ENCODE results near the gene PRSS35. TPM values are rescaled to one million over a fixed set of nuclear protein-coding genes. Genes with fewer than 3 reads are reported as not detected.

The PRSS35 gene
- total RNA-seq, 2 experiments from 2014 or later = not detected

DNA sequence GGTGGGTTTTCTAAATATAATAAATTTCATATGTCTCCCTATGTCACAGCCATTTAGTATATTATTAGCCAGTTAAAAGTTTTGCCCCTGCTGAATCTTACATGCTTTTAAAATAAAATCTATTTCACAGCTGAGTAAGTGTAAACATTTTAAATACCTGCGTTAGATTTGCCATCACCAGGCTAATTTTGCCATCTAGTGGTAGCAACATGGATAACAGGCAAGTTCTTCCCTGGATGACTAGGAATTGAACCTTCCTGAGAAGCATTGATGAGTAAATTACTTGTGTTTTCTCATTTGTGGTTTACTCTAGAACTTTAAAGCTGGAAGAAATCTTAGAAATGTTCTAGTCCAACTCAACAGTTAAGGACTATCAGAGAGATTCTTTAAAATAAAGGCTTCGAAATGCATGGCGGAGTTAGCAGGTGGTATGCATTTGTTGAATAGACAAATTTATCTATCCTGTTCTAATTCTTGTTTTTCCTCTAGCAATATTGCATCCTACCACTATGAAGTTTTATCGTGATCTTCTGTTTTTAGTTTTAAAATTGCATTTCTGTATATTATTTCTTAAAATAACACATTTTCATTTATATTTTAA, 2.6 kb downstream of the PRSS35 start:
- Histone ChIP-seq H3K79me2 (ENCODE audit: insufficient read depth, low read depth, low read length) (no peaks in the 10 kb centered on the region), H3K9me3 (ENCODE audit: low read length) (no peaks in the 10 kb centered on the region), H3K27ac (ENCODE audit: low read depth, low read length, poor library complexity, severe bottlenecking) (no peak overlapping the region), H3K9me2 (ENCODE audit: insufficient read depth, low read length) (no peaks in the 10 kb centered on the region), H2AFZ (ENCODE audit: low read length) (no peak overlapping the region), H4K20me1 (ENCODE audit: insufficient read depth, low read length) (no peaks in the 10 kb centered on the region), H3K4me1 (ENCODE audit: insufficient read depth, low read length, poor library complexity, severe bottlenecking) (no peaks in the 10 kb centered on the region), H3K4me2 (ENCODE audit: low read length) (no peak overlapping the region), H3K4me3 (ENCODE audit: low read depth, low read length, poor library complexity, severe bottlenecking) (no peak overlapping the region), H3K36me3 (ENCODE audit: insufficient read depth, low read length) (no peaks in the 10 kb centered on the region)
- intact Hi-C loops (cut with micrococcal nuclease; ENCODE audit: unreplicated experiment) = loop anchor here (1.0 to 10.0 kb wide), 3 partner anchors 293 to 1240 kb away; partner anchors contain the start of gene DOP1A
- peak; percentile 50 for DNase-seq (ENCODE audit: low spot score)
- TF ChIP-seq, protein P1, sequence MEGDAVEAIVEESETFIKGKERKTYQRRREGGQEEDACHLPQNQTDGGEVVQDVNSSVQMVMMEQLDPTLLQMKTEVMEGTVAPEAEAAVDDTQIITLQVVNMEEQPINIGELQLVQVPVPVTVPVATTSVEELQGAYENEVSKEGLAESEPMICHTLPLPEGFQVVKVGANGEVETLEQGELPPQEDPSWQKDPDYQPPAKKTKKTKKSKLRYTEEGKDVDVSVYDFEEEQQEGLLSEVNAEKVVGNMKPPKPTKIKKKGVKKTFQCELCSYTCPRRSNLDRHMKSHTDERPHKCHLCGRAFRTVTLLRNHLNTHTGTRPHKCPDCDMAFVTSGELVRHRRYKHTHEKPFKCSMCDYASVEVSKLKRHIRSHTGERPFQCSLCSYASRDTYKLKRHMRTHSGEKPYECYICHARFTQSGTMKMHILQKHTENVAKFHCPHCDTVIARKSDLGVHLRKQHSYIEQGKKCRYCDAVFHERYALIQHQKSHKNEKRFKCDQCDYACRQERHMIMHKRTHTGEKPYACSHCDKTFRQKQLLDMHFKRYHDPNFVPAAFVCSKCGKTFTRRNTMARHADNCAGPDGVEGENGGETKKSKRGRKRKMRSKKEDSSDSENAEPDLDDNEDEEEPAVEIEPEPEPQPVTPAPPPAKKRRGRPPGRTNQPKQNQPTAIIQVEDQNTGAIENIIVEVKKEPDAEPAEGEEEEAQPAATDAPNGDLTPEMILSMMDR (conservative IDR thresholded peaks at IDR 0.05; ENCODE audit: low read length) = peak; percentile 91
- no peak for TF ChIP-seq EZH2phosphoT487 (IDR thresholded peaks at IDR 0.05; ENCODE audit: borderline replicate concordance, low read depth, low read length)
- ChIA-PET CTCF (ENCODE audit: unreplicated experiment) (no interaction called here), POLR2A (interaction anchor here (0.7 to 1.1 kb wide), 2 partner anchors 9 to 13 kb away, joined by 3 to 4 read pairs; no protein-coding TSS in a partner anchor)
- no TSS peak for BruUV-seq (replicated peaks)

DNA sequence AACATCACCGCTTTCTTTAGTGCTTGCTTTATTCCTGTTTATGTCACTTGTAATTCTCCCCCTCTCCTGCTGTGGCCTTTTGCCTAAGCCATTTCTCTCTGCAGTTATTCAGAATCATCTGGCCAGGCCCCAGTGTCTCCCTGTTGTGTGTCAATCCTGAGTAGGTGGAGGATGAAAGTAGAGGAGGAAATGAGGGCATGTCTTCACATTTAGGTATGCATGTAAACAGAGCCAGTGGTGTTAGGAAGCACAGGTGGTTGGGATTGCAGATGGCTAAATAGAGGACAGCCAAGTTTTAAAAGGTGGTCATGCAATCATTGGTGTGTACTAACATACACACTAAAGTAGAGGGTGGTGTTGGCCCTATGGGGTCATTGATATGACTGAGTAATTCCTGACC, 5.2 kb downstream of the PRSS35 start:
- TF ChIP-seq, protein P1 (conservative IDR thresholded peaks at IDR 0.05; ENCODE audit: low read length) = no peak
- no peak for TF ChIP-seq EZH2phosphoT487 (IDR thresholded peaks at IDR 0.05; ENCODE audit: borderline replicate concordance, low read depth, low read length)
- H3K9me2 ChIP-seq (ENCODE audit: insufficient read depth, low read length) = no peaks in the 10 kb centered on the region
- H3K4me3 ChIP-seq (ENCODE audit: low read depth, low read length, poor library complexity, severe bottlenecking) = no peak overlapping the region
- no peak for DNase-seq (ENCODE audit: low spot score)
- intact Hi-C loops (cut with micrococcal nuclease; ENCODE audit: unreplicated experiment) = loop anchor here (10.0 kb wide), 1 partner anchor 1243 kb away; no protein-coding TSS in a partner anchor
- CTCF ChIA-PET (ENCODE audit: unreplicated experiment) = no interaction called here
- no peak overlapping the region for H3K27ac ChIP-seq (ENCODE audit: low read depth, low read length, poor library complexity, severe bottlenecking)
- H4K20me1 ChIP-seq (ENCODE audit: insufficient read depth, low read length) = no peaks in the 10 kb centered on the region
- no TSS peak for BruUV-seq (replicated peaks)
- no peaks in the 10 kb centered on the region for H3K9me3 ChIP-seq (ENCODE audit: low read length)
- no peak overlapping the region for H3K4me2 ChIP-seq (ENCODE audit: low read length)
- H3K79me2 ChIP-seq (ENCODE audit: insufficient read depth, low read depth, low read length) = no peaks in the 10 kb centered on the region
- H3K36me3 ChIP-seq (ENCODE audit: insufficient read depth, low read length) = no peaks in the 10 kb centered on the region
- H3K4me1 ChIP-seq (ENCODE audit: insufficient read depth, low read length, poor library complexity, severe bottlenecking) = no peaks in the 10 kb centered on the region
- POLR2A ChIA-PET = no interaction called here
- no peak overlapping the region for H2AFZ ChIP-seq (ENCODE audit: low read length)

DNA sequence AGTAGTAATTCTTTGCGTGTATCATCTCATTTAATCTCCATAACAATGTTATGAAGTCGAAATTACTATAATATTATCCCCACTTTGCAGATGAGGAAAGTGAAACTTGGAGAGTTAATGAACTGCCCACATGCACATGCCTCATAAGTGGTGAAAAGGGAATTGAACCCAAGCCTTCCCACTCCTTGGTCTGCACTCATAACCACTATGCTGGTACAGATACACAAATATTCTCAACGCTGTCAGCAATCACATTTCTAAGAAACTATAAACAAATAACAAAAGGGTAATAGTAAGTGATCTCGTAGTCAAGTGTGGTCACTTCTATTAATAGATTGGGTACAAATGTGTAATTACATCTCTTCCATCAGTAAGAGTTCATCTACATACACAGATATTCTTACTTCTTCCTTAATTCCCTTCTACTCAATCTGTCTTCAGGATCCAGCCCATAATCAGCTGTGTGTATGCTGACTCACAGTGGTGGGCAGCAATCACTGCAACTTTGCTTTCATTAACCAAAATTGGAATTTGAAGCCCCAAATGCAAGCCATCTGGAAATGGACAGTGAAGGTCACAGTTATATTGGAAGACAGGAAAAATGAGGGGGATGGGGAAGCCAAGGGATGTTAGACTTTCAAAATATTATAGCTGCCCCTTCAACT, 6.6 kb downstream of the PRSS35 start:
- ChIA-PET POLR2A (interaction anchor here (0.5 to 1.1 kb wide), 2 partner anchors 143 to 454 kb away, joined by 3 to 4 read pairs; no protein-coding TSS in a partner anchor), CTCF (ENCODE audit: unreplicated experiment) (no interaction called here)
- Histone ChIP-seq H3K9me2 (ENCODE audit: insufficient read depth, low read length) (no peaks in the 10 kb centered on the region), H3K79me2 (ENCODE audit: insufficient read depth, low read depth, low read length) (no peaks in the 10 kb centered on the region), H3K4me2 (ENCODE audit: low read length) (no peak overlapping the region), H3K9me3 (ENCODE audit: low read length) (no peaks in the 10 kb centered on the region), H3K36me3 (ENCODE audit: insufficient read depth, low read length) (no peaks in the 10 kb centered on the region), H3K4me1 (ENCODE audit: insufficient read depth, low read length, poor library complexity, severe bottlenecking) (no peaks in the 10 kb centered on the region), H3K27ac (ENCODE audit: low read depth, low read length, poor library complexity, severe bottlenecking) (no peak overlapping the region), H3K4me3 (ENCODE audit: low read depth, low read length, poor library complexity, severe bottlenecking) (no peak overlapping the region), H4K20me1 (ENCODE audit: insufficient read depth, low read length) (no peaks in the 10 kb centered on the region), H2AFZ (ENCODE audit: low read length) (no peak overlapping the region)
- no peak for TF ChIP-seq EZH2phosphoT487 (IDR thresholded peaks at IDR 0.05; ENCODE audit: borderline replicate concordance, low read depth, low read length)
- TF ChIP-seq, protein P1 (conservative IDR thresholded peaks at IDR 0.05; ENCODE audit: low read length) = 0 out of 2 replicates have a peak, but pooled peaks have one; percentile 41
- BruUV-seq (replicated peaks) = no TSS peak
- DNase-seq (ENCODE audit: low spot score) = no peak
- intact Hi-C loops (cut with micrococcal nuclease; ENCODE audit: unreplicated experiment) = loop anchor here (10.0 kb wide), 1 partner anchor 1244 kb away; no protein-coding TSS in a partner anchor
